ENCODE measurements around the gene BDNF. TPM values are rescaled to one million over a fixed set of nuclear protein-coding genes. Genes with fewer than 3 reads are reported as not detected.

Gene BDNF
- total RNA-seq, 1 donor from 2014 or later, result 5.5 TPM

- no peak overlapping the region for H3K27ac Mint-ChIP-seq
- H3K36me3 Mint-ChIP-seq, result no peaks in the 10 kb centered on the region
- H3K4me3 Mint-ChIP-seq, result peak overlapping the region; percentile 90
- peaks cover 12% of the 10 kb centered on the region for H3K4me1 Mint-ChIP-seq (ENCODE audit: unreplicated experiment)
- no peaks in the 10 kb centered on the region for H3K9me3 Mint-ChIP-seq
- peaks cover 90% of the 10 kb centered on the region for H3K27me3 Mint-ChIP-seq
- TF ChIP-seq CTCF (conservative IDR thresholded peaks at IDR 0.05), result no peak
- no peak for DNase-seq (ENCODE audit: extremely low spot score, unreplicated experiment)
Measured at GRCh38 chr11:27723687-27724086, 23.4 kb upstream of the BDNF start.

- Mint-ChIP-seq H3K4me1 (ENCODE audit: unreplicated experiment) (peaks cover 16% of the 10 kb centered on the region), H3K27ac (no peak overlapping the region), H3K27me3 (peaks cover 93% of the 10 kb centered on the region), H3K4me3 (peak overlapping the region; percentile 90), H3K36me3 (no peaks in the 10 kb centered on the region), H3K9me3 (no peaks in the 10 kb centered on the region)
- TF ChIP-seq CTCF (conservative IDR thresholded peaks at IDR 0.05), result no peak
- no peak for DNase-seq (ENCODE audit: extremely low spot score, unreplicated experiment)
Measured at GRCh38 chr11:27722953-27723344, 22.7 kb upstream of the BDNF start.

- peak overlapping the region; percentile 90 for H3K4me3 Mint-ChIP-seq
- no peak for DNase-seq (ENCODE audit: extremely low spot score, unreplicated experiment)
- no peaks in the 10 kb centered on the region for H3K36me3 Mint-ChIP-seq
- TF ChIP-seq CTCF (conservative IDR thresholded peaks at IDR 0.05), result no peak
- no peaks in the 10 kb centered on the region for H3K9me3 Mint-ChIP-seq
- H3K27ac Mint-ChIP-seq, result no peak overlapping the region
- H3K27me3 Mint-ChIP-seq, result peaks cover 95% of the 10 kb centered on the region
- peaks cover 20% of the 10 kb centered on the region for H3K4me1 Mint-ChIP-seq (ENCODE audit: unreplicated experiment)
Measured at GRCh38 chr11:27722117-27722952, 22.1 kb upstream of the BDNF start.

GRCh38 chr11:27721264-27722116 is 21.2 kb upstream of the BDNF start:
- Mint-ChIP-seq H3K27ac (no peak overlapping the region), H3K4me3 (peak overlapping the region; percentile 90), H3K9me3 (no peaks in the 10 kb centered on the region), H3K36me3 (no peaks in the 10 kb centered on the region), H3K4me1 (ENCODE audit: unreplicated experiment) (peaks cover 20% of the 10 kb centered on the region), H3K27me3 (peaks cover 93% of the 10 kb centered on the region)
- DNase-seq (ENCODE audit: extremely low spot score, unreplicated experiment), result no peak
- TF ChIP-seq CTCF (conservative IDR thresholded peaks at IDR 0.05), result no peak

- Mint-ChIP-seq H3K27me3 (peaks cover 94% of the 10 kb centered on the region), H3K4me3 (peak overlapping the region; percentile 92), H3K9me3 (no peaks in the 10 kb centered on the region), H3K36me3 (no peaks in the 10 kb centered on the region), H3K4me1 (ENCODE audit: unreplicated experiment) (peaks cover 20% of the 10 kb centered on the region), H3K27ac (peak overlapping the region; percentile 15)
- DNase-seq (ENCODE audit: extremely low spot score, unreplicated experiment), result peak; percentile 72
- TF ChIP-seq CTCF (conservative IDR thresholded peaks at IDR 0.05), result peak; percentile 69
Measured at GRCh38 chr11:27720277-27720830, 20.1 kb upstream of the BDNF start.
